ENCODE measurements around the gene CIBAR2.

Gene CIBAR2

DNA sequence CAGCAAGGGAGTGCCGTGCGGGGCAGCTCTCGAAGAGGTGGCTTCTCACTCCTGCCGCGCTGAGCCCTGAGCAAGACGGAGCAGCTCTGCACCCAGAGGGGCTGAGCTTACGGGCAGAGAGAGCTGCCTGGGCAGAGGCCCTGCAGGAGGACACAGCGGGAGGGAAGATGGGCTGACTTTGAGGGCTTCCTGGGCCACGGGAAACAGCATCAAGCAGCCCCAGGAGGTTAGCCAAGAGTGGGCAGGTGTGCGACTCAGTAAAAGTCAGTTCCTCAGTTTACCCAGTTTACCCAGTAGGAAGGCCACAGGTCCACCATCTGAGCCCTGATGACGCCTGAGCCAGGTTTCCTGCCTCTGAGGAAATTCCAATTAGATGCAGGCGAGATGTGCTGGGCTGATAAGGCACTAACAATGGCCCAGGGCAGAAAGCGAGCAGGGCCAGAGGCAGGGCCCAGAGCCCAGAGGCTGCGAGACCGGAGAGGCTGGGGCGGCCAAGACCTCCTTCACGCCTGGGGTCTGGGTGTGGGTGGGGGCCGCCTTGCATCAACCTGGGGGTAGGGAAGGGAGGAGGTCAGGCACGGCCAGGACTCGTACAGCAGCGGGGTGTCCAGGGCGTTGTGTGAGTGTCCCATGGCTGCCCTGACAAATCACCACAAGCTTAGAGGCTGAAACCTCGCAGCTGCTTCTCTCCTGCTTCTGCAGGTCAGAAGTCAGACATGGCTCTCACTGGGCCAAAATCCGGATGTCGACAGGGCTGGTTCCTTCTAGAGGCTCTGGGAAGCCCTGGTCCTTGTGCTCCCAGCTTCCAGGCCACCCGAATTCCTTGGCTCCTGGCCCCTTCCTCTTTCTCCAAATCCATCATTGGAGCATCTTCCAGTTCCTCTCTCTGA lies 32.0 kb upstream of the CIBAR2 start:
- no peak for DNase-seq (ENCODE audit: low read depth)

DNA sequence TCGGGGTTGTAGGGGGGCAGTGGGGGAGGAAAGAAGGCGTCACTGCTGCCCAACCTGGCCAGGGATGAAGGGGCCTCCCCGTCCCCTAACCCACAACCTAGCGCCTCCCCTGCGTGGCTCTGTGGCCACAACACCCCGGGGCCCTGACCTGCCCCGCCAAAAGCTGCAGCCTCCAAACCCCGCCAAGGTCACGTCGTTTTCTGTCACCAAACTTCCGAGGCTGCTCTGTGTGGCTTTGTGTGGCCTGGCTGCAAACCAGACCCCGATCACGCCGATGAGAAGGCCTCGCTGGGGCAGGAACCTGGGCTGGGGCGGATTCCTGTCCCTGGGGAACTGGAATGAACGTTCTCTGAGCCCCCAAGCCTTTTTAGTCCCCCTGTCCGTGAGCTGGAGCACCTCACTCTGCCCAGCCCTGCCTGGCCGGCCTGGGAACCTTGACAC lies 30.5 kb upstream of the CIBAR2 start:
- no peak for DNase-seq (ENCODE audit: low read depth)

DNA sequence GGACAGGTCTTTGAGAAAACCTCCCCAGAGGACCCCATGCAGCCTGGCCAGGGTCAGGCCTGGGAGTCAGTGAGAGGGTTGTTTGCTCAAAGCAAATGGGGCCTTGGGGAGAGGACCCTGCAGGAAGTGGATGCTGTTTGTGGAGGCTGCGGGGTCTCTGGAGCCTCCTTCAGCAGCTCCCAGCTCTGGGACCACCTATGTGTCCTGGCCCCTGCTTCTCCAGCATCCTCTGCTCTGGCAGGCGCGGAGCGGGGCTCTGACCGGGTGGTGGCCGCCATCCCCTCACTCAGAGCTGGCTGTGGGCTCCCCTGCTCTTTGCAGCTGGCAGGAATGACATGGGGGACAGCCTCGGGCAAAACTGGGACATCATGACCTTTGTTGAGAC lies 29.8 kb upstream of the CIBAR2 start:
- no peak for DNase-seq (ENCODE audit: low read depth)

DNA sequence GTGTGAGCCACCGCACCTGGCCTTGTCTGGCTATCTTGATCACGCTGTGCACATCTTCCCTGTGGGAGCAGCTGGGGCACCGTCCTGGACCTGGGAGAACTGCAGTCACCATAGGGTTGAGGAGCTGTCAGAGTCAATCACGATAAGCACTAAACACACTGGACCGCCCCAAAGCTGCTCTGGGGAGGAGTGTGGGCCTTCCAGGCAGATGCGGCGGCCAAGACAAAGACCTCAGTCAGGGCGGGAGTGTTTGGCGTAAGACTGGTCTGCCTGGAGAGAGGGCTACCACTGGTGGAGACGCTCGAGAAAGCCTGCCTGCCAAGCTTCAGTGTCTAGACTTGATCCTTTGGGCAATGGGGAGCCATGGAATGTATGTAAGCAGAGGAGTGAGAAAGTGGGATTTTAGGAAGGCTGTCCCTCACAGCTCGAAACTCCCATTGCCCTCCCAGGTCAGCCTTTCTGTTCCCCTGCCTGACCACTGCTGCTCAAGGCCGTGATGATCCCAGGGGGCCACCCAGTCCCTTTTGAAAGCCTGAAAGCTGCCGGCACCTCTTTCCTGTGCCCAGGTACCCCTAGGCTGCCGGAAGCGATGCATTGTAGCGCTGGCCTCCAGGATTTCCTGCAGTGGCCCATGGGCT lies 29.3 kb upstream of the CIBAR2 start:
- no peak for DNase-seq (ENCODE audit: low read depth)

DNA sequence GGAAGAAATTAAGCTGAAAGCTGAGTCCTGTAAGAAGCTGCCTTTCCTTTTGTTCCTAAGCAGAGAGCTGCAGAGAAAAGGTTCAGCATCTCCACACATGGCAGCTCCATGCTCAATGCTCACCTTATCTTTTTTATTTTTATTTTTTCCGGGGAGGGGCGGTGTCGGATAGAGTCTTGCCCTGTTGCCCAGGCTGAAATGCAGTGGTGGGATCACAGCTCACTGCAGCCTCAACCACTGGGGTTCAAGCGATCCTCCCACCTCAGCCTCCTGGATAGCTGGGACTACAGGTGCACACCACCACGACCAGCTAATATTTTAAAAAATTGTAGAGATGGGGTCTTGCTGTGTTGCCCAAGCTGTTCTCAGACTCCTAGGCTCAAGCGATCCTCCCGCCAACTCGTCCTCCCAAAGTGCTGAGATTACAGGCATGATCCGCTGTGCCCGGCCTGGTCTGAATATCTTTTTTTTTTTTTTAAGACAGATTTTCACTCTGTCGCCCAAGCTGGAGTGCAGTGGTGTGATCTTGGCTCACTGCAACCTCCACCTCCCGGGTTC lies 28.3 kb upstream of the CIBAR2 start:
- DNase-seq (ENCODE audit: low read depth), result no peak

DNA sequence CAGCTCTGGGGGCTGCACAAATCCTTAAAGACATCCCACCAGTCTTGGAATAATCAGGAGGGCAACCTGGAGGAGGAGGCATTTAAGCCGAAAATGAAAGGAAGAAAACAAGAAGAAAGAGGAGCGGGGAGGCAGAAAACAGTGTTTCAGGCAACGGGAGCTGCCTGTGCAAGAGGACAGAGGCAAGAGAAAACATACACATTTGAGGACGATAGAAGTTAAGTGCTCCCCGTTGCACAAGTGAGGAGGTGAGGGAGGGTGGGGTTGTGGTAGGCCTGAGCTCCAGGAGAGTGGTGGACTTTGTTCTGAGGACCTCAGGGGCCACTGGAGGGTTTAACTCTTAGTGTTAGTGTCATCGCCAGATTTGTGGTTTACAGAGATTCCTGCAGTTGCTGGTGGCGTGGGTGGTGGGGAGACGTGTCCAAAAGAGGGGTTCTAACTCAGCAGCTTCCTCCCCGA lies 27.6 kb upstream of the CIBAR2 start:
- DNase-seq (ENCODE audit: low read depth), result no peak

DNA sequence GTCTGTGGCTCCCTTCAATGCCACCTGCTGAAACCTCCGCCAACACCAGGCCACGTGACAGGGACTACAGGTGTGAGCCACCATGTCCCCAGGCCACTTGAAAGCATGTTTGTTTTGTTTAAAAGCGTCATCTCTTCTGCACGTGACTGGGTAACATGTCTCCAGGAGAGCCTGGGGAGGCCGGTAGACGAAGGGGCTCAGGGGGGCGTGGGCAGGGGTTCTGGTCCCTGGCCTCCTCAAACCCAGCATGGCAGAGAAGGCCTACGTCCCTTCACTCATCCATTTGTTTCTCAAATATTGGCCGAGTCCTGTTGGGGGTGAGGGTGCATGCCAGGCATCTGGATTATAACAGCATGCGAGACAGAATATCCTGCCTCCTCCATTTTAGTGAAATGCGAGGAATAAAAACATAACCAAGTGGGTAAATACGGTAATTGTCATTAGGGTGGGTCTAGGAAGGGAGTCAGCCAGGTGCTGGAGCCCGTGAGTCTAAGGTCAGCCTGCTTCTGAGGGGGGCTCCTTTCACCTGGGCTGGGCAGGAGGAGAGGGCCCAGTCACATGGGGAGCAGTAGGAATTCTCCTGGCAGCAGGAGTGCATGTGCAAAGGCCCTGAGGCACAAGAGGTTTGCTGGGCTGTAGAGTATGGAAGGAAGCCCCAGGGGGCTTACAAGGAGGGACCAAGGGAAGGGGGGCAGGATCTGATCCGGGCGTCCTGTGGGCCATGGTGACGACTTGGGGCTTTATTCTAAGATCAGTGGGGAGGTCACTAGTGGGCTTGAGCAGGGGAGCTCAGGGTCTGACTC lies 26.8 kb upstream of the CIBAR2 start:
- DNase-seq (ENCODE audit: low read depth), result no peak

DNA sequence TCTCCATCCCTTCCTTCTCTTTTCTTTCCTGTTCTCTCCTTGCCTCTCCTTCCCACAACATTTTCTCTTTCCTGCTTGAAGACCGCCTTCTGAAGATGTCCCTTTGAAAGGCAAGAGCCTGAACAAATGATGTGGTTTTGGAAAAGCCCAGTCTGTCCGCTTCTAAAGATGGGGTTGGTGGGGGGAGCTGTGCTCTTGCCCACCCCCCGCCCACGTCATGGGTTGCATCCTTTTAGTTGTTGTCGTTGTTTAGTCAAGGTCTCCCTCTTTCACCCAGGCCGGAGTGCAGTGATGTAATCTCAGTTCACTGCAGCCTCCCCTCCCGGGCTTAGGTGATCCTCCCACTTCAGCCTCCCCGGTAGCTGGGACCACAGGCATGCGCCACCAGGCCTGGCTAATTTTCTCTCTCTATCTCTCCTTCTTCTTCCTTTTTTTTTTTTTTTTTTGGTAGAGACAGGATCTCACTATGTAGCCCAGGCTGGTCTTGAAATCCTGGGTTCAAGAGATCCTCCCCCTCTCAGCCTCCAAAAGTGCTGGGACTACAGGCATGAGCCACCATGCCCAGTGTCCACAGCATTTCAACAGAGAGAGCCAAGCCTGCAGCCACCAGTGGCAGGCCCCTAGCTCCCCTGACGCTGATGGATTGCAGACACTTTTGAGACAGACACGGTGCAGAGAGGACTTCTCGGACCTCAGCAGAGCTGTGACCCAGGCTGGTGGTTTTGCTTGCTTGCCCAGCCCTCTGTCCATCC lies 26.0 kb upstream of the CIBAR2 start:
- DNase-seq (ENCODE audit: low read depth), result no peak

DNA sequence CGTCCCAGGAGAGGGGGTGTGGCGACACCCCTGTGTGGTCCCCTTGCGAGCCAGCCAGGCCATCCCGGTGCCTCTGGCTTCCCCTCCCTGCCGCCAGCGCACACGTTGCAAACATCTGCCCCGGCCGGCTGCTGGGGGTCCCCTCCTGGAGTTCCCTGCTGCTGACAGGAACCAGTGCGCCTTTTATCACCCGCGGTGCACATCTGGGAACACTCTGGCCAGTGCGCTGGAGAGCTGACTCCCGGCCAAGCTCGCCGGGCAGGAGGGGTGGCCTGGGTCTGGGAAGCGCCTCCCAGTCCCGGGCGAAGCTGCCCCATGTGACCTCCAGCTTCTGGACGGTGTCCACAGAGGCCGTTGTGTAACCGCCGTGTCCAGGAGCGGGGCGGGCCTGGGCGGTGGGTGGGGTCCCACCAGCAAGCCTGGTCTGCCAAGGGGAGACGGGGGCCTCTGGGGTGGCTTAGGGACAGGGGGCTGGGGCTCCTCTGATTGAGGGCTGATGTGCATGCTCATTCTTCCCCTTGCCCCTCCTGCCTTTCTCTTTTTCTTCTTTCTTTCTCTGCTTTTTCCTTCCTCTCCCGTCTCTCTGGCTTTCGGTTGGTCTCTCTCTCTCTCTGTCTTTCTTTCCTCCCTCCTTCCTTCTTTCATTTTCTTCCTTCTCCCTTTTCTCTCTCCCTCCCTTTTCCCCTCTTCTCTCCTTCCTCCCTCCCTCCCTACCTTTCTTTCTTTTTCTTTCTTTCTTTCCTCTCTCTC lies 25.2 kb upstream of the CIBAR2 start:
- DNase-seq (ENCODE audit: low read depth), result no peak

DNA sequence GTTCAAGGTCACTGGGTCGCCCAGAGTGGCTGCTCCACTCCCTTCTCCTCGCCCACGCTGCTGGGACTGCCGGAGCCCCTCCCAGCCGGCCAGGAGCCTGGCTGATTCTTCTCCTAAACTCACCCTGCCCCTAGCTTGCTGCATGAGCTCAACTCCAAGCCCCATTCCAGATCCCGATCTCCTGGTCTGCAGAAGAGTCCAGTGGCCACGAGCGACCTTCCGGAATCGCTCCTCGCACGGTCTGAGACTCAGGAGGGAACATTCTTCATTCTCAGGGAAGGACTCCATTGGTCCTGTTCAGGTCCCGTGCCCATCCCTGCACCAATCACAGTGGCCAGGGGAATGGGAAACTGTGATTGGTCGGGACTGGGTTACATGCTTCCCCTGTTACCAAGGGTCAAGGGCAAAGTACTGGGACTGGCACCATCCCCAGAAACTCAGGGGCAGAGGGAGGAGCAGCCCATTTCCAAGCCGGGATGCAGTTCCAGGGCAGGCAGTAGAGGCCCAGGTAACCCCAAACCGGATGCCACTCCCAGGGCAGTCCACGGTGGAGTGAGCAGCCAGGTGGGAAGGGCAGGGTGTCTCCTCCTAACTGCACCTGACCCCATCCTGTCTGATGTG lies 24.5 kb upstream of the CIBAR2 start:
- DNase-seq (ENCODE audit: low read depth), result no peak

DNA sequence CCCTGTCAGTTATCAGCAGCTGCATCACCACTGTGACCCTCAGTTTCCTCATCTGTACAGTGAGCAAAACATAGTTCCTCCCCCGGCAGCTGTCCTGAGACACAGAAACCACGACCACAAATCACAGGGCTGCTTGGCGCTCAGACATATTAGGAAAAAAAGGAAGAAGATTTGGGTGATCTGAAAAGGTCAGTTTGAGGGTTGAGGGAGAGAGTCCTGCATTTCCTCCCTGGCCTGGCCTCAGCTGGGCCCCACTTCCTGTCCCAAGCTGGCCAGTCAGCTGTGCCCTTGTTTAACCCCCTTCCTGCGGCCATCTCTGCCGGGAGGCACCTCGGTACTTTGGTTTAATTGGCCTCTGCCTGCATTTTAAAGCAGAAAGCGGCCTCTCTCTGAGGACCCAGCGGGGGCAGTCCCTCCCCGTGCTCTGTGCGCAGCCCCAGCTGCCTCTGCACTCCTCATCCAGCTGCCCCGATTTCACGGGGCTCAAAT lies 24.0 kb upstream of the CIBAR2 start:
- DNase-seq (ENCODE audit: low read depth), result no peak

DNA sequence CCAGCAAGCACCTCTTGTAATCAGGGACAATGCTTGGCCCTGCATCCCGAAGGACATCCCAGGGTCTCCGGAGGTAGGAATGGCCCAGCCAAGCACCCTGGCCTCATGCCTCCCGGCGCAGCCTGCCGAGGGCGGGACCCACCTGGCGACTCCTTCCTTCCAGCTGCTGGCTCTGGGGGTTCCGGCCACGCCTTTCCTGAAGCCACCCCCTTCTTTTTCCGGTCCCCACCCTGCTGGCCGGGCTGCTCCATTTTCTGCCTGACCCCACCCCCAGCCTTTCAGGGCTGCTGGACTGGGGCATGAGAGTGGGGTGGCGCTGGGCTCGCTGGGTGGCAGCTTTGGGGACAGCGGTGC lies 22.5 kb upstream of the CIBAR2 start:
- no peak for DNase-seq (ENCODE audit: low read depth)

DNA sequence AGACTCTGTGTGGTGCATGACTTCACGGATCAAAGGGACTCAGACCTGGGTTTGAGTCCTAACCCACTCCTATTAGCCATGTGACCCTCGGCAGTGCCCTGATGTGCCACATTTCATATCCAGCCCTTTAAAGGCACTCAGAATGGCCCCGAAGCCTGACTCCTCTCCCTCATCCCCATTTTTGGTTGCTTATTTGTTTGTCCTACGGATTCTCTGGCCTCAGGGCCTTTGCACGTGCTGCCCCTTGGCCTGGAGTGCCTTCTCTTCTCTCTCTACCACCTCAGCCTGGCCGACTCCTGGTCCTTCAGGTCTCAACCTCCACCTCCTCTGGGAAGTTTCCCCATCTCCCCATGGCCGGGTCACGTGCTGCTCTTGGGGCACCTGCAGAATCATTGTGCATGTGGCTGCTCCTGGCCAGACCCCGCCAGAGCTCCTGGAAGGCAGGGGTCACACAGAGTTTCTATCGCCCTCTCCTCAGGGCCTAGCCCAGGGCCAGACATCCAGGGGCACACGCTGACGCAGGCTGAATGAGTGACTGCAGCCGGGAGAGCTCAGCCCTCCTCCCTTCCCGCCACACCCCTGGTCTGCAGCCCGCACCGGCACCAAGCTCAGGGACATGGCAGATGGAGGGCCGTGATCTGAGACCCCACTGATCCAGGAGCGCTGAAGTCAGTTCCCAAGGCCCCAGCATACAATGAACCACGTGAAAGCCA lies 22.0 kb upstream of the CIBAR2 start:
- no peak for DNase-seq (ENCODE audit: low read depth)

DNA sequence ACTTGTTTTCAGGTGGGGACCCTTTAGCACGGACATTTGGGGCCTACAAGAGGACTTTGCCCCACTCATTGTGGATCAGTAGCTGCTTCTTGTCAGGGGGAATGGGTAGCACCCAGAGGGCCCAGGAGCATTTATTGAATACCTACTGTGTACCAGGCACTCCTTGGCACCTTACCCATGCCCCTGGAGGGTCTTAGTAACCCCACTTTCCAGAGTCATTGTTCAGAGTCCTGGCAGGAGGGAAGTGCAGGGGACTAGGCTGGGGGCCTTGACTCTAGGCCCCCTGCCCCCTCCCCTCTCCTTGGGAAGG lies 21.0 kb upstream of the CIBAR2 start:
- no peak for DNase-seq (ENCODE audit: low read depth)

DNA sequence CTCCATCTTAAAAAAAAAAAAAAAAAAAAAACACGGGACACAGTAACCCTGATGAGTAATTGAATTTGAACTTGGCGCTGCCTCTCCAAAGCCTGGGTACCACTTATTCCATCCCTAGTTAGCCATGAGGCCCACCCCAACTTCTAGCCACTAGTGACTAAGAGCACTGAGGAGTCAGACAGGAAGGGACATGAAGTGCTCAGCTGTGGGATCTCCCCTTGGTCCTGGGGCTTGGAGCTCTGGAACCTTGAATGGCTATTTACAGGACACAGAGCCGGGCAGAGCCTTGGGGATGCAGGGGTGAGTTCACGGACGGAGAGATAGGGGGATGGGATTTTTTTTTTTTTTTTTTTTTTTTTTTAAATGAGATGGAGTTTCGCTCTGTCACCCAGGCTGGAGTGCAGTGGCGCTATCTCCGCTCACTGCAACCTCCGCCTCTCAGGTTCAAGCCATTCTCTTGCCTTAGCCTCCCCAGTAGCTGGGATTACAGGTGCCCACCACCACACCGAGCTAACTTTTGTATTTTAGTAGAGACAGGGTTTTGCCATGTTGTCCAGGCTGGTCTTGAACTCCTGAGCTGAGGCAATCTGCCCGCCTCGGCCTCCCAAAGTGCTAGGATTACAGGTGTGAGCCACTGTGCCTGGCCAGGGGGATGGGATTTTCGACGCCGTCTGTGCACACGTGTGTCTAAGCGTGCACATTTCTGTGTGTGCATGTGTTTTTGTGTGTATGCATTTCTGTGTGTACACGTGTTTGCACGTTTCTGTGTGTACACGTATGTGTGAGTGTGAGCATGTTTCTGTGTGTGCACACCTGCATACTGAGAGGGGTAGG lies 20.4 kb upstream of the CIBAR2 start:
- DNase-seq (ENCODE audit: low read depth), result no peak

DNA sequence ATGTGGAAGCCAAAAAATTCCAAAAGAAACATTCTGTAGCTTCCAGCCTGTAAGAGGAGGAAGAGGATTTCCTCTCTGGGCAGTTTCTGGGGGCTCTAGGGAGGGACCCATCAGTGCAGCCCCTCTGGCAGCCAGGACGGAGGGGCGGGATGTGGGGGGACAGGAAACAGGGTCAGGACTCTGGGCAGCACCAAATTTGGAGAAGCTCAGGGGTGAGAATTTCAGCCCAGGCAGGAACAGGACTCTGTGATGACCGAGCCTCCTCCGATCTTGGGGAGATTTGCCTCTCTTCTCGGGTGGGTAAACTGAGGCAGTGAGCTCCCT lies 18.4 kb upstream of the CIBAR2 start:
- no peak for DNase-seq (ENCODE audit: low read depth)

DNA sequence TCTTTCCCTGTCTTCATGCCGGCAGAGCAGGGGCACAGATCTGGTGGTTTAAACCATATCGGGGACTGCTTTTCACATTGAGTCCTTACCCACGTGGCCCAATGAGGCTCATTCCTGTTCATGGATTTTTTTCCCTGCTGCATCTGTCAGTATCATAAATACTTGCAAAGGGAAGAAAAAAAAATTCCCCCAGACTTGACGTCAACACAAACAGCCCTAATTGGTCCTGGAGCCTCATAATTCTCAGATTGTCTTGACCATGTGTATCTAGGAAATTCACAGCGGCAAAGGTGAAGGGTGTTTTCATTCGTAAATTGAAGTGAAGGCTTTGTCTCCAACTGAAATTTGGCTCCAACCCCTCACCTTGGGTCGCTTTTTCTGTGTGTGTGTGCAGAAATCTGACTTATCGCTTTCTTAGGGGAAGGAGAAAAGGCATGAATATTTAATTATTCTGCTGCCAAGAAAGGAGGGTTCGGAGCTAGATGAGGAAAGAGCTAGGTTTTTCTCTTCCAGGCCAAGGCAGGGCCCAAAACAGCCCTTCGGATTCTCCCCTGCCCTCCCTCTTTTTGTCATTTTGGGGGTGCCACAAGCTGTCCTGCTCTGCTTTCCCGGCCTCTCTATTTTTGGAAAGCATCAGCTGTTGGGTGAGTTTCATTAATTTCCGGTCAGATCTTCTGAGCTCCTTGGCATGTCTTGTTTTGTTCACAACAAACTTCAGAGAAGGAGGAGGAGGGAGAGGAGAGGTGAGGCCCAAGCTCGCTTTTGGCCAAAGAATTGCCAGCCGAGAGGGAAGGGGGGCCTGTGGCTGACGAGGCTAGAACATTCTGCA lies 17.8 kb upstream of the CIBAR2 start:
- no peak for DNase-seq (ENCODE audit: low read depth)
